ES-I3 (cell line): ENCODE measurements around the gene OASL.
"Not testable (repeated sequence)": the region's sequence is repeated elsewhere in the genome, so short reads cannot be mapped to it uniquely, and the experiment has no call there.

ENCODE experiments used
- H3K36me3 ChIP-seq: 2 replicates; pipeline ENCODE4 v1.6.1; 2013; ENCODE audit warnings: mild to moderate bottlenecking, low read length, control low read depth, moderate library complexity; ENCODE audit not compliant: insufficient read depth
- H3K4me1 ChIP-seq: 2 replicates; pipeline ENCODE4 v1.6.1; 2013; ENCODE audit warnings: mild to moderate bottlenecking, control low read depth, low read length; ENCODE audit not compliant: insufficient read depth
- H3K9ac ChIP-seq: 2 replicates; pipeline ENCODE4 v1.6.1; 2013; ENCODE audit warnings: low read depth, mild to moderate bottlenecking, low read length, moderate library complexity
- H3K9me3 ChIP-seq: 2 replicates; pipeline ENCODE4 v1.6.1; 2013; ENCODE audit warnings: mild to moderate bottlenecking, low read length, moderate library complexity; ENCODE audit not compliant: control insufficient read depth, insufficient read depth

The OASL gene, protein sequence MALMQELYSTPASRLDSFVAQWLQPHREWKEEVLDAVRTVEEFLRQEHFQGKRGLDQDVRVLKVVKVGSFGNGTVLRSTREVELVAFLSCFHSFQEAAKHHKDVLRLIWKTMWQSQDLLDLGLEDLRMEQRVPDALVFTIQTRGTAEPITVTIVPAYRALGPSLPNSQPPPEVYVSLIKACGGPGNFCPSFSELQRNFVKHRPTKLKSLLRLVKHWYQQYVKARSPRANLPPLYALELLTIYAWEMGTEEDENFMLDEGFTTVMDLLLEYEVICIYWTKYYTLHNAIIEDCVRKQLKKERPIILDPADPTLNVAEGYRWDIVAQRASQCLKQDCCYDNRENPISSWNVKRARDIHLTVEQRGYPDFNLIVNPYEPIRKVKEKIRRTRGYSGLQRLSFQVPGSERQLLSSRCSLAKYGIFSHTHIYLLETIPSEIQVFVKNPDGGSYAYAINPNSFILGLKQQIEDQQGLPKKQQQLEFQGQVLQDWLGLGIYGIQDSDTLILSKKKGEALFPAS

DNA sequence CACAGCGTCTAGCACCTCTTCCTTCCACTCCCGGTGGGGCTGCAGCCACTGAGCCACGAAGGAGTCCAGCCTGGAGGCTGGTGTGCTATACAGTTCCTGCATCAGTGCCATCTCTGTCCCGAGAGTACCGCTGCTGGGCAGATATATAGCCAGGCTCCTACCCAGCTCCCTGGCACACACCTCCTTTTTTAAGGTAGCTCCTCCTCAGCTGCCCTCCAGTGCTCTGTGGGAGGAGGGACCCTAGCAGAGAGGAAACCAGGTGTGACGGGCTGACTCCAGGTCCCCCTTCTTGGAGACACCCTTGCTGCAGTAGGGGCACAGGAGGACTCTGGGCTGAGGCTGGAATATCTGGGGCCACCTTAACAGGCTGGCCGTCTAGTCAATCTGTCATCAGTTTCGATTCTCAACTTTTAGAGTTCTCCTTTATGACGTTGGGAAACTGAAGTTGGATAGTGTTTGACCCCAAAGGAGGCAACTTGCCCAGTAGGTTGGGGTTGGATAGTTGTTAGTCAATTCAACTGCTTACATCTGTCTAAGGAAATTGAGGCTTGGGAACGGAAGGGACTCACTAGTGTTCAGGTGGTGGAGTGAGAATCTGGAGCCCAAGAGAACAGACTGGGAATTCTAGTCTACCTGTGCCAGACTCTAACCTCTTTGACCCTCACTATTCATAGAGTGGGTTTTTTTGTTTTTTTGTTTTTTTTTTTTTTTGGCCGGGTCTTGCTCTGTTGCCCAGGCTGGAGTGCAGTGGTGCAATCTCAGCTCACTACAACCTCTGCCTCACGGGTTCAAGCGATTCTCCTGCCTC lies at the start of gene OASL:
Gene OASL (minus strand): TSS at position 386 of the 808 bp plus-strand sequence. CDS start 275 bp downstream, at position 111.
- Histone ChIP-seq H3K36me3 (no peaks in the 10 kb centered on the region), H3K9me3 (no peaks in the 10 kb centered on the region), H3K4me1 (peaks cover 5% of the 10 kb centered on the region), H3K9ac (no peak within 1 kb of the TSS)

DNA sequence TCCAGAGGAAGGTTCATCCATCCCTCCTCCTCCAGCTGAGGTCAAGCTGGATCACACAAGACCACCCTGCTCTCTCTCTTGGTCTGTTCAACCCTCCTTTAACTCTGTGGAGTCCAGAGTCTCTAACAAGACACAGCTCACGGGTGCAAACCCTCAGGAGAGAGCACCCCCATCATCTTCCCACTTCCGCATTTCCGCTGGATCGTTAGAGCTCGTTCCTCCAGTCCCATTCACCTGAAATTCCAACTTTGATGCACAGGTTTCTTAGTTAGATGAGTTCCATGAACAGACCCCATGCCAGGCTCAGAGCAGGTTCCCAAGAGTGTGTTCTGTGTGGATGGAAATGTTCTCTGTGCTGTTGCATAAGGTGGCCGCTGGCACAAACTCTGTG lies 49.1 kb upstream of the OASL start:
- Histone ChIP-seq H3K4me1 (no peaks in the 10 kb centered on the region), H3K9me3 (no peaks in the 10 kb centered on the region), H3K9ac (no peak overlapping the region), H3K36me3 (no peaks in the 10 kb centered on the region)

GRCh38 chr12:121087467-121088194 lies 48.6 kb upstream of the OASL start:
- no peaks in the 10 kb centered on the region for H3K4me1 ChIP-seq

GRCh38 chr12:121086781-121087295 lies 47.8 kb upstream of the OASL start:
- H3K4me1 ChIP-seq = no peaks in the 10 kb centered on the region
- no peak overlapping the region for H3K9ac ChIP-seq
- no peaks in the 10 kb centered on the region for H3K36me3 ChIP-seq
- H3K9me3 ChIP-seq = no peaks in the 10 kb centered on the region

More at GRCh38 chr12:121087467-121088194, 48.6 kb upstream of the OASL start:
- Histone ChIP-seq H3K36me3 (no peaks in the 10 kb centered on the region), H3K9ac (no peak overlapping the region), H3K9me3 (no peaks in the 10 kb centered on the region)

DNA sequence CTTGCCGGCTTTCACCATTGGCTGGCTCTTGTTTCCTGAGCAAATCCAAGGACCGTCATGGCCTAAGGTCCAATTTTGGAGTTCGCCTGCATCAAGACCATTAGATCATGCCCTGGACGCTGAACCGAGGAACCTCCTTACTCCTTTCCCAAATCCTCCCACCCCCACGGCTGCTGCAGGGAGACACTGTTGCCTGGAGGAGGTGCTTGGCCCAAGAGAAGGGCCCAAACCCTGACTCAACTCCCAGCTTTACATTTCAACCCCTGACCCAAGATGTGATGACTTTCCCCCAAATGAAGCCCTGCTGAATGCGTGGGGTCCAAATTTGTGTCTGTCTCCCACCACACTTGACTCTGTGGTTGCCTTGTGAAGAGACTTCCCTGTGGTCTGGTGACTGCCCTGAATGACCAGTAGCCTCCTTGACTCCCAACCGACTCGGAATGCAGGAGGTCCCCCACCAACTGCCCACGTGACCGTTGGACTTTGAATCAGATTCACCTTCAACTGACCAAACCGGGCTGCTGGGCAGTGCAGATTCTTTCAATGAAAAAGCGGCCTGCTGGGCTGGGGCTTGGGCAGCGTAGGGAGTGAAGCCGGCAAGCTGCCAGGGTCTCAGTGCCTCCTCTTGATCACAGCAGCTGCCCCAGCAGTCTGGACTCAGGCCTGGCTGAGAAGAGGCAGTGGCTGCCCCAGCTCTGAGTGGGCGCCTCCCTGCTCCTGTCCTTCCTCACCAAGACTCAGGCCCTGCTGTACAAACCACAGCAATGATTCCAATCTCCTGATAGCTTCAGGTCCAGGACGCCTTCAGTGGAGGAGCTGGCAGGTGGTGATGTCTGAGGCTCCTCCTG lies 46.7 kb upstream of the OASL start:
- Histone ChIP-seq H3K36me3 (no peaks in the 10 kb centered on the region), H3K4me1 (no peaks in the 10 kb centered on the region), H3K9ac (no peak overlapping the region), H3K9me3 (no peaks in the 10 kb centered on the region)

DNA sequence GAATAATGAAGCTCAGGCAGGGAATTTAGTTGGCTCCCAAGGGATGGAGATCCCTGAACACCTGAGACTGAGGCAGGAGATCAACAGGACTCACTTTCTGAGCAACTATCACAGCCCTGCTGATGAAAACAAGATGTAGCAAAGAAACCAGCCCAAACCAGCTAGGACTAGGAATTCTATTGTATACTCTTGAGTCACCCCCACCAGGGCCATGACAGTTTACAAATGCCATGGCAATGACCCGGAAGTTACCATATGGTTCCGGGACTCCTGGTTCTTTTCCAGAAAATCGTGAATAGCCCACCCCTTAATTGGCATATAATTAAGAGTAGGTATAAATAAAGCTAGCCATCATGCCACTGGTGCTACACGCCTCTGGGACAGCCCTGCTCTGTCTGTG lies 46.0 kb upstream of the OASL start:
- H3K4me1 ChIP-seq = no peaks in the 10 kb centered on the region

GRCh38 chr12:121084229-121084628 lies 45.2 kb upstream of the OASL start:
- Histone ChIP-seq H3K9ac (no peak overlapping the region), H3K9me3 (no peaks in the 10 kb centered on the region), H3K4me1 (no peaks in the 10 kb centered on the region), H3K36me3 (no peaks in the 10 kb centered on the region)

More for the DNA sequence above, 46.0 kb upstream of the OASL start:
- Histone ChIP-seq H3K9ac (no peak overlapping the region), H3K36me3 (no peaks in the 10 kb centered on the region), H3K9me3 (no peaks in the 10 kb centered on the region)

GRCh38 chr12:121080909-121081308 lies 41.9 kb upstream of the OASL start:
- Histone ChIP-seq H3K9me3 (no peaks in the 10 kb centered on the region; the same call in 1 of the 2 replicates), H3K36me3 (no peaks in the 10 kb centered on the region), H3K9ac (no peak overlapping the region), H3K4me1 (no peaks in the 10 kb centered on the region)

DNA sequence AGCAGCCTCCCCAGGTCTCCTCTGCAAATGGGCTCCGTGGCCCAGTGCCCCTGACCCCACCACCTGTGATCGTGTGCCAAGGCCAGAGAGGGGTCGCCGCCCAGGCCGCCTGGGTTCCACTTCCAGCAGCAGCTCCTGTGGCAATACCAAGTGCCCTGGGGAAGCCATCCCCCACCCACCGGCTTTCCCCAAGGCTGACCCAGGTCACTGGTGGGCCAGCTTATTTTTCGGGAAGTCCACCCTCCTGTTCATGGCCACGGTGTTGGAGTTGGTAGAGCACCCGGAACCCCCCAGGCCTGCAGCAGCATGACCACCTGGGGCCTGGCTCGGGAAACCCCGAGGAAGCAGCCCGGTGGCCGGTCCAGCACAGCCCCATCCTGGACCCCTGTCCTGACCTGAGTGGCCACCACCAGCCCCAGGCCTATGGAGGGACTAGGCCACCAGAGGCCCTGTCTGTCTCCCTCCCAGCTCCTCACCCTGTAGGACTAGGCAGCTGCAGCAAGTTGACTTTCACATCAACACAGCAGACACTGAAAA lies 40.8 kb upstream of the OASL start:
- Histone ChIP-seq H3K9ac (no peak overlapping the region), H3K9me3 (no peaks in the 10 kb centered on the region; the same call in 1 of the 2 replicates), H3K4me1 (no peaks in the 10 kb centered on the region), H3K36me3 (no peaks in the 10 kb centered on the region)

DNA sequence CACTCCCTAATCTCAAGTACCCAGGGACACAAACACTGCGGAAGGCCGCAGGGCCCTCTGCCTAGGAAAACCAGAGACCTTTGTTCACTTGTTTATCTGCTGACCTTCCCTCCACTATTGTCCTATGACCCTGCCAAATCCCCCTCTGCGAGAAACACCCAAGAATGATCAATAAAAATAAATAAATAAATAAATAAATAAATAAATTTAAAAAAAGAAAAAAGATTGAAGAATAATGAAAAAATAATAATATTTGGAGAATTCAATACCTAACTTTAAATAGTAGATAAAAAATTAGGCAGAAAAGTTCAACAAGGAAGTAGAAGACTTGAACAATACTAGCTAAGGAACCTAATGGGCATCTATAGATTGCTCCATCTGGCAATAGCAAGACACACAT lies 38.4 kb upstream of the OASL start:
- not testable (repeated sequence) for H3K9ac ChIP-seq, H3K36me3 ChIP-seq, H3K4me1 ChIP-seq, H3K9me3 ChIP-seq

DNA sequence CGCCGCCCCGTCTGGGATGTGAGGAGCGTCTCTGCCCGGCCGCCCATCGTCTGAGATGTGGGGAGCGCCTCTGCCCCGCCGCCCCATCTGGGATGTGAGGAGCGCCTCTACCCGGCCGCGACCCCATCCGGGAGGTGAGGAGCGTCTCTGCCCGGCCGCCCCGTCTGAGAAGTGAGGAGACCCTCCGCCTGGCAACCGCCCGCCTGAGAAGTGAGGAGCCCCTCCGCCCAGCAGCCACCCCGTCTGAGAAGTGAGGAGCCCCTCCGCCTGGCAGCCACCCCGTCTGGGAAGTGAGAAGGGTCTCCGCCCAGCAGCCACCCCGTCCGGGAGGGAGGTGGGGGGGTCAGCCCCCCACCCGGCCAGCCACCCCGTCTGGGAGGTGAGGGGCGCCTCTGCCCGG lies 36.9 kb upstream of the OASL start:
- H3K4me1 ChIP-seq, H3K9ac ChIP-seq: not testable (repeated sequence)

GRCh38 chr12:121072147-121072546 lies 33.1 kb upstream of the OASL start:
- Histone ChIP-seq H3K4me1 (no peaks in the 10 kb centered on the region), H3K9me3 (peaks cover 5% of the 10 kb centered on the region; the same call in 1 of the 2 replicates), H3K36me3 (no peaks in the 10 kb centered on the region), H3K9ac (no peak overlapping the region)

More for the DNA sequence above, 36.9 kb upstream of the OASL start:
- H3K9me3 ChIP-seq, H3K36me3 ChIP-seq: not testable (repeated sequence)

GRCh38 chr12:121069206-121069605 lies 30.2 kb upstream of the OASL start:
- H3K9me3 ChIP-seq = peaks cover 5% of the 10 kb centered on the region; the same call in 1 of the 2 replicates
- H3K9ac ChIP-seq = no peak overlapping the region
- no peaks in the 10 kb centered on the region for H3K36me3 ChIP-seq
- H3K4me1 ChIP-seq = no peaks in the 10 kb centered on the region
